ENCODE measurements around the gene CACNA2D4.

DNA sequence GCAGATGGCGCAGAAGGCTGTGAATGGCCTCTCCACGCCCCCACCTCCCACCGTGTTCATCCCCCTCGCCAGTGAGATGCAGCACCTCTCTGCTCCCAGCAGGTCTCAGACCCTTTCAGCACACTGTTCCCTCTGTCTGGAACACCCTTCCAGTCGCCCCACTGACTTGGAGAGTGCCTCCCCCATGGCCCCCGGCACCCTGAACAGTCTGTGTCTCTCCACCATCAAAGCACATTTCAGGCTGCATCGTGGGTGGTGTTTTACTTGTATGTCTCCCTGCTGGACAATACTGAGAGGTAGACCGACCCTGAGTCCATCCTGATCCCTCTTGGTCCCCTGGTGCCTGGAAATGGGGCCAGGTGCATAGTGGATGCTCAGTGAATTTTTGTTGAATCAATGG, 34.9 kb downstream of the CACNA2D4 start:
- TF ChIP-seq ZNF629 (CRISPR knock-in tag; conservative IDR thresholded peaks at IDR 0.05) (no peak), NONO (IDR thresholded peaks at IDR 0.05) (no peak), NONO (CRISPR knock-in tag; conservative IDR thresholded peaks at IDR 0.05) (no peak), ZKSCAN1 (IDR thresholded peaks at IDR 0.05; ENCODE audit: low read length) (no peak)
